Thyroid gland (tissue), 4 donors: ENCODE results near the gene SH3RF2. TPM values are rescaled to one million over a fixed set of nuclear protein-coding genes. Genes with fewer than 3 reads are reported as not detected.

Experiments
- DNase-seq, 2 donors: peaks; one replicate each; pipeline ENCODE4 v3.0.0-alpha.2; 2019
- H3K27ac ChIP-seq, 3 donors: fragments of 200-600 bp; sonication (generic); 1 replicate in 2 of 3; 2 replicates in 1 of 3; pipeline ENCODE4 v1.5.1; 2016 to 2019; ENCODE audit warnings: mild to moderate bottlenecking in 1 of 3, moderate library complexity in 1 of 3
- H3K27me3 ChIP-seq: fragments of 200-600 bp; sonication (generic); one replicate; pipeline ENCODE4 v1.5.1; 2019
- H3K36me3 ChIP-seq, 2 donors: fragments of 200-600 bp; sonication (generic); one replicate each; pipeline ENCODE4 v1.5.1; 2016 to 2019
- H3K4me1 ChIP-seq, 2 donors: fragments of 200-600 bp; sonication (generic); one replicate each; pipeline ENCODE4 v1.5.1; 2017 to 2019
- H3K4me3 ChIP-seq, 3 donors: fragments of 200-600 bp; sonication (generic); replicated peaks in 1 of 3; 1 replicate in 2 of 3; 2 replicates in 1 of 3; pipeline ENCODE4 v1.5.1; 2016; ENCODE audit warnings: mild to moderate bottlenecking in 1 of 3
- H3K9me3 ChIP-seq: fragments of 200-600 bp; sonication (generic); one replicate; pipeline ENCODE4 v1.5.1; 2017
- POLR2A ChIP-seq, 2 donors: fragments of 450-650 bp; IDR thresholded peaks; one replicate each; pipeline ENCODE4 v1.6.1; 2017; ENCODE audit warnings: antibody characterized with exemption in 2 of 2, mild to moderate bottlenecking in 2 of 2, moderate library complexity in 1 of 2
- WGBS, 2 donors: methylation state at CpG; one replicate each; pipeline ENCODE4 v1.1.5; 2017; 5-methylcytosine and 5-hydroxymethylcytosine counted together
- intact Hi-C: fragments of 100-400 bp; cut with DNase I; formaldehyde crosslinking; loops from one replicate; pipeline ENCODE4 v1.15.1; 2023
- total RNA-seq, 4 donors: library from RNA; depleted of rRNA; stranded (reverse); fragments of >200 nt; gene quantifications; one replicate each; pipeline ENCODE4 v1.2.3, GENCODE V29; 2016
- TF ChIP-seq, protein P1 (sequence below), 6 experiments: fragments of 200-600 bp in 3 of 6; fragments of 450-650 bp in 3 of 6; sonication (generic) in 3 of 6; IDR thresholded peaks; one replicate each; pipeline ENCODE4 v1.5.1; 2016 to 2019; ENCODE audit warnings: antibody characterized with exemption in 6 of 6, mild to moderate bottlenecking in 2 of 6, inconsistent platforms in 1 of 6, moderate library complexity in 1 of 6

SH3RF2 gene
- total RNA-seq, 4 donors from 2014 or later, result 3.1 to 20.8 (median 14.3) TPM

- Histone ChIP-seq H3K27me3 (no peaks in the 10 kb centered on the region), H3K4me1 (peaks cover 38 to 44% of the 10 kb centered on the region in 2 donors), H3K9me3 (no peaks in the 10 kb centered on the region), H3K36me3 (no peaks in the 10 kb centered on the region), H3K27ac (no peak overlapping the region), H3K4me3 (no peak overlapping the region)
- no peak for DNase-seq
- WGBS, 2 donors, result 71 to 76% methylated on average over 9 of the region's 9 CpGs
- intact Hi-C loops, result no loop called here
- no peak for TF ChIP-seq POLR2A (IDR thresholded peaks at IDR 0.05)
- TF ChIP-seq, protein P1, sequence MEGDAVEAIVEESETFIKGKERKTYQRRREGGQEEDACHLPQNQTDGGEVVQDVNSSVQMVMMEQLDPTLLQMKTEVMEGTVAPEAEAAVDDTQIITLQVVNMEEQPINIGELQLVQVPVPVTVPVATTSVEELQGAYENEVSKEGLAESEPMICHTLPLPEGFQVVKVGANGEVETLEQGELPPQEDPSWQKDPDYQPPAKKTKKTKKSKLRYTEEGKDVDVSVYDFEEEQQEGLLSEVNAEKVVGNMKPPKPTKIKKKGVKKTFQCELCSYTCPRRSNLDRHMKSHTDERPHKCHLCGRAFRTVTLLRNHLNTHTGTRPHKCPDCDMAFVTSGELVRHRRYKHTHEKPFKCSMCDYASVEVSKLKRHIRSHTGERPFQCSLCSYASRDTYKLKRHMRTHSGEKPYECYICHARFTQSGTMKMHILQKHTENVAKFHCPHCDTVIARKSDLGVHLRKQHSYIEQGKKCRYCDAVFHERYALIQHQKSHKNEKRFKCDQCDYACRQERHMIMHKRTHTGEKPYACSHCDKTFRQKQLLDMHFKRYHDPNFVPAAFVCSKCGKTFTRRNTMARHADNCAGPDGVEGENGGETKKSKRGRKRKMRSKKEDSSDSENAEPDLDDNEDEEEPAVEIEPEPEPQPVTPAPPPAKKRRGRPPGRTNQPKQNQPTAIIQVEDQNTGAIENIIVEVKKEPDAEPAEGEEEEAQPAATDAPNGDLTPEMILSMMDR (IDR thresholded peaks at IDR 0.05), result no peak
Observed at GRCh38 chr5:146073239-146073900, 137.0 kb downstream of the SH3RF2 start.

- H3K4me1 ChIP-seq, result peaks cover 14 to 18% of the 10 kb centered on the region in 2 donors
- H3K27me3 ChIP-seq, result no peaks in the 10 kb centered on the region
- intact Hi-C loops, result no loop called here
- no peak overlapping the region for H3K4me3 ChIP-seq
- DNase-seq, result no peak
- H3K36me3 ChIP-seq, result no peaks in the 10 kb centered on the region
- WGBS, 2 donors, result 57 to 63% methylated on average over 4 of the region's 4 CpGs
- no peak overlapping the region for H3K27ac ChIP-seq
- H3K9me3 ChIP-seq, result no peaks in the 10 kb centered on the region
- no peak for TF ChIP-seq POLR2A (IDR thresholded peaks at IDR 0.05)
- TF ChIP-seq, protein P1 (IDR thresholded peaks at IDR 0.05), result no peak
Observed at GRCh38 chr5:146076028-146076427, 139.7 kb downstream of the SH3RF2 start.

DNA sequence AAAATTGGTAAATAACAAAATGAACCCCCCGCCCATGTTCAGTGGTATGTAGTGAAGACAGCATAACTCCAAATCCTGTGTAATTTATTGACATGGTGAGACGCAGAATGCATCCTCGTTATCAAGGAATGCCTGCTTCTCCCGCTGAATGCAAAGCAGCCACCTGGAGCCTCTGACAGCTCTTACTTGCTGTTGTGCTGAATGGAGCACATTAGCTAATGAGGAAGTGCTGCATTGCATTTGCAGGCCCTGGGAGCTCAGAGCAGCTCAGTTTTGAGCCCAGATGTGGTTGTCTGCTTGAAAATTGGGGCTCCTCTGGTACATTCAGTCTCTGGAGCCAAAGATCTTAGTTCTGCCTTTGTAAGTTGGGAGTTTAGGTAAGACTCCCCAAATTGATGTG is 140.1 kb downstream of the SH3RF2 start:
- Histone ChIP-seq H3K36me3 (no peaks in the 10 kb centered on the region), H3K4me3 (no peak overlapping the region), H3K27ac (no peak overlapping the region), H3K9me3 (no peaks in the 10 kb centered on the region), H3K4me1 (peaks cover 9 to 13% of the 10 kb centered on the region in 2 donors), H3K27me3 (no peaks in the 10 kb centered on the region)
- intact Hi-C loops, result no loop called here
- no peak for TF ChIP-seq POLR2A (IDR thresholded peaks at IDR 0.05)
- TF ChIP-seq, protein P1 (IDR thresholded peaks at IDR 0.05), result no peak
- WGBS, 2 donors, result 81 to 84% methylated on average over 4 of the region's 4 CpGs
- DNase-seq, result no peak

DNA sequence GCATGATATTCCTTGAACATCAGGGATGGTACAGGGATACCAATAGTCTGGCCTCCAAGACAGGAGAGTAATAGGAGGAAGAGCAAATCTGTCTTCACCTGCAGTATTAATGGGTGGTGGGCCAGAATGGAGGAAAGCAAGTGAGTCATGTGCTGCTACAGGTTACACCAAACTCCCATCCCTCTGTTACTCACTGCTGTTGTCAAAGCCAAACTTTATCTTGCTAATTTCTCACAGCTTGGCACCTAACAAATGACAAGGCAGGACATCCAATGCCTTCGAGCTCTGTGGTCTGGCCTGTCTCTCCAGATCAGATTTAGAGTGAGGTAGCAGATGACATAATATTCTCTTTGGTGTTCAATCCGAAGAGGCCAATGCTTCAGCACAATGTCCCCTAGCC is 142.2 kb downstream of the SH3RF2 start:
- H3K4me3 ChIP-seq, result no peak overlapping the region
- TF ChIP-seq, protein P1 (IDR thresholded peaks at IDR 0.05), result no peak
- TF ChIP-seq POLR2A (IDR thresholded peaks at IDR 0.05), result no peak
- 74 to 76% methylated on average over 2 of the region's 2 CpGs for WGBS, 2 donors

GRCh38 chr5:146079695-146080373 is 143.5 kb downstream of the SH3RF2 start:
- Histone ChIP-seq H3K4me3 (no peak overlapping the region), H3K27me3 (no peaks in the 10 kb centered on the region), H3K9me3 (no peaks in the 10 kb centered on the region), H3K4me1 (no peaks in the 10 kb centered on the region), H3K36me3 (no peaks in the 10 kb centered on the region), H3K27ac (no peak overlapping the region)
- no peak for TF ChIP-seq POLR2A (IDR thresholded peaks at IDR 0.05)
- TF ChIP-seq, protein P1 (IDR thresholded peaks at IDR 0.05), result no peak
- DNase-seq, result no peak
- intact Hi-C loops, result no loop called here
- 73 to 76% methylated on average over 7 of the region's 7 CpGs for WGBS, 2 donors

More for the DNA sequence above, 142.2 kb downstream of the SH3RF2 start:
- no peaks in the 10 kb centered on the region for H3K4me1 ChIP-seq
- no peak overlapping the region for H3K27ac ChIP-seq
- H3K9me3 ChIP-seq, result no peaks in the 10 kb centered on the region
- no peaks in the 10 kb centered on the region for H3K27me3 ChIP-seq
- H3K36me3 ChIP-seq, result no peaks in the 10 kb centered on the region
- intact Hi-C loops, result no loop called here
- DNase-seq, result no peak
